DMS79 treated with DMSO at 0.1 percent for 48 hours (cell line): ENCODE measurements around the gene AKAP6.

ENCODE experiments used
- DNase-seq: peaks from one replicate; lab custom pipeline; 2025; lab: John Stamatoyannopoulos, UW

AKAP6 gene

GRCh38 chr14:32584079-32584478, 255.0 kb downstream of the AKAP6 start:
- no peak for DNase-seq

- no peak for DNase-seq
These were observed 258.4 kb downstream of the AKAP6 start for GRCh38 chr14:32587461-32587860.

- DNase-seq, result no peak
These were observed 259.6 kb downstream of the AKAP6 start for GRCh38 chr14:32588448-32589320.

- no peak for DNase-seq
These were observed 261.1 kb downstream of the AKAP6 start for GRCh38 chr14:32590157-32590556.

GRCh38 chr14:32593290-32593942, 264.3 kb downstream of the AKAP6 start:
- no peak for DNase-seq

- no peak for DNase-seq
These were observed 265.7 kb downstream of the AKAP6 start for GRCh38 chr14:32594766-32595165.

GRCh38 chr14:32595497-32595896, 266.4 kb downstream of the AKAP6 start:
- no peak for DNase-seq

- no peak for DNase-seq
These were observed 267.3 kb downstream of the AKAP6 start for GRCh38 chr14:32596390-32596789.

- no peak for DNase-seq
These were observed 268.7 kb downstream of the AKAP6 start for GRCh38 chr14:32597771-32598170.

- no peak for DNase-seq
These were observed 272.0 kb downstream of the AKAP6 start for GRCh38 chr14:32601069-32601468.

- no peak for DNase-seq
These were observed 272.8 kb downstream of the AKAP6 start for GRCh38 chr14:32601906-32602305.

GRCh38 chr14:32602699-32603098, 273.6 kb downstream of the AKAP6 start:
- no peak for DNase-seq

- no peak for DNase-seq
These were observed 275.0 kb downstream of the AKAP6 start for GRCh38 chr14:32603992-32604565.

- DNase-seq, result no peak
These were observed 277.2 kb downstream of the AKAP6 start for GRCh38 chr14:32606301-32606700.

GRCh38 chr14:32607399-32607798, 278.3 kb downstream of the AKAP6 start:
- DNase-seq, result no peak

- DNase-seq, result no peak
These were observed 279.8 kb downstream of the AKAP6 start for GRCh38 chr14:32608857-32609256.

- DNase-seq, result no peak
These were observed 280.3 kb downstream of the AKAP6 start for GRCh38 chr14:32609388-32609787.

GRCh38 chr14:32611752-32612151, 282.7 kb downstream of the AKAP6 start:
- DNase-seq, result no peak

GRCh38 chr14:32618991-32619390, 289.9 kb downstream of the AKAP6 start:
- no peak for DNase-seq

- DNase-seq, result no peak
These were observed 291.2 kb downstream of the AKAP6 start for GRCh38 chr14:32620303-32620702.

GRCh38 chr14:32620724-32621123, 291.6 kb downstream of the AKAP6 start:
- no peak for DNase-seq

GRCh38 chr14:32621585-32621984, 292.5 kb downstream of the AKAP6 start:
- DNase-seq, result no peak

GRCh38 chr14:32622742-32623141, 293.6 kb downstream of the AKAP6 start:
- no peak for DNase-seq
